ENCODE measurements around the gene RAET1E.
A peak's percentile ranks its signal among the peaks of the same experiment; 100 is the strongest.
"Not testable (repeated sequence)": the region's sequence is repeated elsewhere in the genome, so short reads cannot be mapped to it uniquely, and the experiment has no call there.

RAET1E gene

DNA sequence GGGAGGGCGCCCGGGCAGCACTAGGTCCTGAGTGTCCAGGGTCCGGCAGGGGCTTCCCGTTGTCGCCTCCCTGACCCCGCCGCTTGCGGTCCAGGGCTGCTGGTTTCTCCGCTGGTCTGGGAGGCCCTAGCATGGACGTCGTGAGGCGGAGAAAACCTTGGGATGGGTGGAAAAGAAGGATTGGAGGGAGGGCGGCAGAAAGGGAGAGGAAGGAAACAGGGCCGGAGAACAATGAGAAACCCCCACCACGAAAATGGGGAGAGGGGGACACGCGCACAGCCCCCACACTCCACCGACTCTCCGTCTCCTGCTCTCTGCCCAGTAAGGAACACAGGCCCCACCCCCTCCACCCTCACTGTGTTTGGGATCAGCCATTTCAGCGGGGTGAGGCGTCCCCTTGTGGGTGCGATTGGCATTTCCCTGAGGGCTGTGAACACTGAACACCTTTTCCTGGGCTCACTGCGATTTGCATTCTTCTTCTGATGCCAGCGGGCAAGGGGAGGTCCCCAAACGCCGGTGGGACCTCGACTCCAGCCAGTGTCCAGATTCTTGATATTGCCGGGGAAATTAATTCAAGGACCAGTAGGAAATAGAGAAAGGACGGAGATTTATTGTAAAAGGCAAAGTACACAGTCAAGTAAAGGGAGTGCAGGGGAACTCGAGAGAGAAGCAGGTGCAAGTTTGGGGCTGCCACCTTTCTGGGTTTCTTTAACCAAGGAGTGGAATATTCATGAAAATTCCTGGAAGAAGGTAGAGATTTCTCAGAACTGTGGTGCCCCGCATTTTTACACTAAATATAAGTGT, 28.3 kb upstream of the RAET1E start:
- peak; percentile 93 for DNase-seq

DNA sequence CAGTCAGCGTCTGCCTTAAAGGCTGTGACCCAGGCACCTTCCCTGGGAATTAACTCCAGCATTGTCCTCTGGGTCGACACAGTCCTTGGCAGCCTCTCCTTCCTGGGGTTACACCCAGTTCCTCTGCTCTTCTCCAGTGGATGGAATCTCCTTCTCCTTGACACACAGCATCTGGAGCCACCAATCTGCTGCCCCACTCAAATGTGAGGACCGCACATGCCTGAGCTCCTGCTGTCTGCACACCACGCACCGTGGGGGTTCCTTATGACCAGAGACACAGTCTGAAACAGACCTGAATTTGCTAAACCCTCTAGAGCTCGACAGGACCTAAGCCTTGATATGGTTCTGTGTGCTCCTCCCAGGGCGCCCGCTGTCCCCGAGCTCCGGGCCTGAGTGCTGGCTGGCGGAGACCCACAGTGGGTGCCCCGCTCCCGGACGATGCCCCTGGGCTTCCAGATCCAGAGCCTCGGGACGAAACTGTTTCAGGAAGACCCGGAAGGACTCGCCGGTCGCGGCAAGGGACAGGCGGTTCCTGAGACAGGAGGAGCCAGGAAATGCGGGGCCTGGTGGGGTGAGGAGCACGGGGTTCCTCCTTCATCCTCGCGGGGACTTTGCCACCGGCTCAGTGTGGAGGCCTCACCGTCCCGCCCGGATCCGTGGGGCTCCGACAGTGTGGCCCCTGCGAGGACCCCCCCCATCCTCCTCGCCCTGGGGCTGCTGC, 27.5 kb upstream of the RAET1E start:
- no peak for DNase-seq

DNA sequence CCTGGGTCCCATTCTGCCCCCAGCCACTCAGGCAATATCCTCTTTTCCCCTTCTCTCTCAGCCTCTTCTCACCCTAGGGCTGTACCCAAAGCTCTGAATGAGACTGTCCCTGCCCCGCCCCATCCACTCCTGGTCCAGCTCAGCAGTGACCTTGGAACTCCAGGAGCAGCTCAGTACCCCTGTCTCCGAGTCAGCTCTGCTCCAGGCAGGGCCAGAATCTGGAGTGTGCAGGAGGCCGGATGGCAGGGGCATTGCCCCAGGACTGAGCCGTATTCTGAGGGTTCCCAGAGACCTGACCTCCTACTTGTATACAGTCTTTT, 27.0 kb upstream of the RAET1E start:
- DNase-seq: no peak

DNA sequence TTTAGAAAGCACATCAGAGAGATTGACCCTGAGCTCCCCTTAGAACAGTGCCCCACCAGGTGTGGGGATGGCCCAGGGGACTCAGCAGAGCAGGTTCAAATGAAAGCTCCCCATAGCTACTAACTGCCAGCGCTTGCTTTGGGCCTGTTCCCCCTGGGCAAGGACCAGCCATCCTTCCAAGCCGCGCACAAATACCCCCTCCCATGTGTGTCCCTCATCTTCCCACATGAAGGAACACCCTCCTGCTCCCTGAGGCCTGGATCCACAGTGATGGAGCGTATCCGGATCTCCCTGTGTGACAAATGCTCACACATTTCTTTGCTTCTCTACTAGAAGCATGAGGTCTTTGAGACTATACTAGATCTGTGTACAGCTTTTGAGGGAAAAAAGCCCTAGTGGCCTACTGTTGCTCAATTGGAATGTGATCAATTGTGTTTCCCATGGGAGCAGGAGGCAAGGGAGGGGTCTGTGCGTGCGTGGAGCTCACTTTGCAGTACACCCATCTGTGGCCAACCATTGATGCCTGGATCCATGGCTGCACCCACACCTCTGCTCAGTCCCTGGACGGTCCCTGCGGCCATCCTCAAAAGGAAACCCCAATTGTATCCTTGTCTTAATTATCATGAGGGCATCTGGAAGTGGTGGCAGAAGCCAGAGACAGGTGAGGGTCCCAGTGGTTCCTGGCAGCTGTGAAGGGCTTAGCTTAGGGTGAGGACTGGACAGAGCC, 26.5 kb upstream of the RAET1E start:
- no peak for DNase-seq

DNA sequence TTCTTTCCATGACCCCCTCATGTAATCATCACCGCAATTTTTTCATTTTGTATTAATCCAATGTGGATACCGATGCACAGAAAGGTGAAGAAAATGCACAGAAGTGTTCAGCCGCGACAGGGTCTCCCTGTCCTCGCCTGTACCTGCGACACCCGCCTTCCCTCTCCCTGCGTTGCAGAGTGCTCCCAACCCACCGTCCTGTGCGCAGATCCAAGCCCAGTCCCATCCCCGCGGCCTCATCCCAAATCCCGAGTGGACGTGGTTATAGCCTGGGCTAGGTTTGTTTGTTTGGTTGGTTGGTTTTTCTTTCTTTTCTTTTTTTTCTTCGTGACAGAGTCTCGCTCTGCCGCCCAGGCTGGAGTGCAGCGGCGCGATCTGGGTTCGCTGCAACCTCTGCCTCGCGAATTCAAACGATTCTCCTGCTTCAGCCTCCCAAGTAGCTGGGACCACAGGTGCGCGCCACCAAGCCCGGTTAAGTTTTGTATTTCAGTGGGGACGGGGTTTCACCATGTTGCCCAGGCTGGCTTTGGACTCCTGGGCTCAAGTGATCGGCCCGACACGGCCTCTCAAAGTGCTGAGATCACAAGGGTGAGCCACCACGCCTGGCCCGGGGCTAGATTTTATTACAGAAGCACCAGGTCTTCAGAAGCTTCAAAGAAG, 25.5 kb upstream of the RAET1E start:
- DNase-seq: no peak

DNA sequence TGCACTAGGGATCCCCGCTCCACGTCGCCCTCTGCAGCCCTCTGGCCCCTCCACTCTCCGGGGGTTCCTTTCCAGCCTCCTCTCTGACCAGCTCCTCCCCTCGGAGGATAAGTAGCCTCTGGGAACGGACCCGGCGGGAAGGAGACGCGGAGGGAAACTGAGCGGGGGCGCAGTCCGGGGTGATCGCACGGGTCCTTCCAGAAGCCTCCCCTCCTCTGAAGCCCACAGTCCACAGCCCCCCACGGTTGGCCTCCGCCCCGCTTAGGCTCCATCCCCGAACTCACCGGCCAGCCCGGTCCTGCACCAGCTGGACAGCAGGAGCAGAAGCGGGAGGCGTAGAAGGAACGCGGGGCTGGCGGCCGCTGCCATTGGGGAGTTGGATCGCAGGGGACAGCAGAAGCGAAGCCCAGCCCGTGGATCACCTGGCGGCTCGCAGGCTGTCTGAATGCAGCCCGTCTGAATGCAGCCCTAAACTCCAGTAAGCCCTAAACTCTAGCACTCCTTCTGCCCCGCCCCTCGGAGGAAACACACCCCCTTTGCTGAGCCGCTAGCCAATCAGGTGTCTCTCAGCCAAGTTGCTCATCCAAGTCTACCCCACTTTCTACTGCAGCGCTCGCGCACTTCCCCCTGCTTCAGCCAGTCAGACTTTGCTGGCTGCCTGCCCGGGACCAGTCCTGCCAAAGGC, 24.9 kb upstream of the RAET1E start, which contains the start of gene RAET1G:
Gene RAET1G, minus strand, starts transcription at position 480 of the 685 bp plus-strand sequence. Its CDS starts 111 bp downstream, at position 369.
- DNase-seq: peak; percentile 96

DNA sequence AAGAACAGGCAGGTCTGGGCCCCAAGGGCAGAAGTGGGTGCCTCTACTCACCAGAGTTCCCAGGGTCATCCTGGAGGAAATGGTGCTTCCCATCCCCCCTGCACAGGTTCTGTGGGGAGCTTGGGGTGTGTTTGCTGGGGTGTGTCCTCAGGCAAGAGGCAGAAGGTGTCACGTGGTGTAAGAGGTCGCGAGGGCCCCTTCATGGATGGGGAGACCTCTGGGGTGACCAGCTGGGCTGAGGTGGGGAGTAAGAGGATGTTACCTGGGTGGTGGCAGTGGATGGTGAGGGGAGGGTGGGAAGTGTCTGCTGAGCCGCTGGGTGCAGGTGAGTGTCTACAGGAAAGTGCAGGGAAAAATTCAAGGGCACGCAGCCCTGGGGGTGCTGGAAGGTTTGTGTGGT, 24.2 kb upstream of the RAET1E start:
- DNase-seq: not testable (repeated sequence)

DNA sequence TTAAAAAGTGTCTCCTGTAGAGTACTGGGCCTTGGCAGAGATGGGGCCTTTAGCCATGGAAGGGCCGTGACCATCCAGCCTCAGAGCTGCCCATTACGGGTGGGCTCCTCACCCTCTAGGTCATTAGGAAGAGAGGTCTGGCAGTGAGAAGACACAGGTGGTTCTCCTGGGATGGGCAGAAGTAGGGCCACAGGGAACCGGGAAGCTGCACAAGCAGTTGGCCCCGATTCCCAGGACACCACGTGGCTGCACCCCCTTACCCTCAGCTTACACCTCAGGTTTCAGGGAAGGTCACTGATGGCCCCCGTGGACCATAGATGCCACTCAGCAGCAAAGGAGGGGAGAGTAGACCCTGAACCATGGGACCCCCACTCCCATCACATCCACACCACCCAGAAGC, 23.4 kb upstream of the RAET1E start:
- no peak for DNase-seq

DNA sequence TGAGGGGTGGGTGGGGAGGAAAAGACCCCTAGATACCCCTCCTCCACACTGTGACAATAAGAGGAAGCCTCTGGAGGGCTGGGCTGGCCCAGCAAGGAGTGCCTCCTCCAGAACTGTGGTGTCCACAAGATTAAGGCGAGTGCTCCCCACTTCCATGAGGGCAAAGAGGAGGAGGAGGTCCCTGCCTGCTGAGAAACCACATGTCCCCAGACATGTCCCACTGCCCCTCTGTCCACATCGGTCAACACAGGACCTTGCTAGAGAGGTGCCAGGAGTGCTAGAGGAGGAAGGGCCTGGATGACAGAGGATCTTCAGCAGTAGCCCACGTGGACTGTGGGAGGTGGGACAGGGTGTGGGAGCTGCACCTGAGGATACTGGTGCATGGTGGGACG, 21.9 kb upstream of the RAET1E start:
- no peak for DNase-seq

DNA sequence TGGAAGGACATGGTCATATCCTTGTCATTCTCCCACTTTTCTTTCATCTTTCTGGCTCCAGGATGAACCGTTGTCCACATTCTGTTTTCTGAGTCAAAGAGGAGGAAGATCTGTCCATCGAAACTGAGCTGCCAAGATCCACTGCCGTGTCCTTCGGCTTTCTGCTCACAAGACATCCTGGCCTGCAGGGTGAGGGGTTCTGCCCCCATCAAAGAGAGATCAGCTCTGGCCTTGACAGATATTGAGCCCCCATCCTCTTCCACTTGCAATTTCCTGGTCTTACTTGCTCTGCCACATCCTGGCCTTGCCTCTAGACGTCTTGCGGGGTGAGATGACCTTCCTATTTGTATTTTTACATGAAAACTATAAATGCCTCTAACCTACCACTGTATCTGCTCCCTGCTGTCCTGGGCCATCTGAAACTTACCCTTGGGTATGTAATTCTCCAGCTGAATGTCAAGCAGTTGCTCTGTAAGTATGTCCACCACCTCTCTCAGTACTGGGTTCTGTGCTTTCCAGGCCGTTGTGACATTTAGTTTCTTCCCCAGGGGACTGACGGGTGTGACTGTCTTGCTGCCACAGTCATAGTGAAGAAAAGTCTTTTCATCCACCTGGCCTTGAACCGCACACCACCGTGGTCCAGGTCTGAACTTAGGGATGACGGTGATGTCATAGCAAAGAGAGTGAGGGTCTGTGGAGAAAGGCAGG, 21.4 kb upstream of the RAET1E start:
- not testable (repeated sequence) for DNase-seq

DNA sequence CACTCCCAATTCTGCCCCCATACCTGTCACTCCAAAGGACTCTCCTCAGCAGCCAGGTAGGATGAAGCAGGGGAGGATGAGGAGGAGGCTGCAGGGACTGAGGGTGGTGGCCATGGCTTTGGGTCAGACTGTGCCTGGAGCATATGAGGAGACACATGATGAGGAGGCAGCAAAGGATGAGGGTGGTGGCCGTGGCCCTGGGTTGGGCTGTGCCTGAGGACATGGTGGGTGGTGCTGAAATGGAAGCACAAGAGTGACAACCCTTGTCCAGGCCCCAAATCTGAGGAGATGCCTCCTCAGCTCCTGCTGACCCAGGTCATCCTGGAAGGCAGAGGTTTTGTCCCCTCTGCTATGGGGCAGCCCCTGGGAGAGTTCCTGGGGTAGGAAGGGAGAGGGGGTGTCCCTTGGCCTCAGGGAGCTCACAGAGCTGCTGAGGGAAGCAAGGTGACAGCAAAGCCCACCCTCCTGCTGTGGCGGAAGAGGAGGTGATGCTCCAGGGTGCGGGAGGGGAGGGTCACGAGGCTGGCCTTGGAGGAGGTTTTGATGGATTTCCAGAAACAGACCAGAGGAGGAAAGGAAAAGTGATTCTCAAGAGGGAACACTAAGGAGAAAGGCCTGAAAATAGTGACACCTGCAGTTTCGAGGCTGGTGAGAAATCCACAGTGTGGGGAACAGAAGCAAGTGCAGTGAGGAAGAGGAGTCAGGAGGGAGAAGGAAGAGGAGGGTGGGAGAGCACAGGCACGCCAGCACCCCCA, 20.4 kb upstream of the RAET1E start:
- no peak for DNase-seq

DNA sequence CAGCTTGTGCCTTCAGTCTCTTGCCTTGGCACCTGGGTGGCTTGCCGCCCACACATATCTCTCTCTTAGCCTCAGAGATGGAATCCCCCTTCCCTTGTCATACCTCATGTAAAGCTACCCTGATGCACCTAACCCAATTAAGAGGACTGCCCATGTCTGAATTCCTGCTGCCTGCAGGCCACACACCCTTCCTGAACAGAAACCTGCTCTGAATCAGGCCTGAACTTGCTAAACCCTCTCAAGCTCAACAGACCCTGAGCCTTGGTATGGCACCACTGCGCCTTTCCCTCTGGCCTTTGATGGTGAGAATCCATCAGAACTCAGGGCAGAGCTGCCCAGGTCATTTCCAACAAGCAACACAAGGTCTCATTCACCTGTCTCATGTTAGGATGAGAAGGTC, 19.8 kb upstream of the RAET1E start:
- DNase-seq: no peak

DNA sequence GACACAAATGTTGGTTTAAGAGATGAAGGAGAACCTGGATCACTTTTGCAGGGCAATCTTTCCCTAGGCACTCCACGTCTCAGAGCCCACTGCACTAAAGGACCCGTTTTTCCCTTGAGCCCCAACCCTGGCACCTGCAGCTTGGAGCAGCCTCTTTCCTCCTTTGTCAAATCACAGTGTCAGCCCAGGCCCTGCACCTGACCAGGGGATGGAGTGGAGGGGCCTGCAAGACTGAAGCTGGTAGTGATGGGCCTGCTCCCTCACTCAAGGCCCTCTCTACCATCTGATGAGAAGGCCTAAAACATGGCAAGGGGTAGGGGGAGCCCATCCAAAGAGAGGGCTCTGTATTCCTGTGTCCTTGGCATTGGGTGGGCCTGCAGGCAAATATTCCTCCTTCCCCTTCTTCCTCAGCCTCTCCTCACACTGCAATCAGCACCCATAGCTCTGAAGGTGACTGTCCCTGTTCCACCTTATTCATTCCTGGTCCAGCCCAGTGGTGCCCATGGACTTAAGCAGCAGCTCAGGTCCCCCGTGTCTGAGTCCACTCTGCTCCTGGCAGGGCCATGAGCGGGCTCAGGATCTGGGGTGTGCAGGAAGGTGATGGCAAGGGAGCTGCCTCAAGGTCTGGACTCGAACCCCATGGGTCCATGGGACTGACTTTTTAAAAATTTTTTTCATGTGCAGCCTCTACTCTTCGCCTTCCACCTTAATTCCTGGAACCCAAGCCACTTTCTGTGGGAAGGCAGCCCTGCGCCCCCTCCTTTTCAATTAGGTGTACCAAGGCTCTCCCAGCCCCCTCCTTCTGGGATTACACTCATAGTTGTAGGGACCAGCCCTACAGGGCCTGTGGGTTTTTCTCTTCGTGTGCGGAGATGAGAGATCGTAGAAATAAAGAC, 18.3 kb upstream of the RAET1E start:
- DNase-seq: no peak

DNA sequence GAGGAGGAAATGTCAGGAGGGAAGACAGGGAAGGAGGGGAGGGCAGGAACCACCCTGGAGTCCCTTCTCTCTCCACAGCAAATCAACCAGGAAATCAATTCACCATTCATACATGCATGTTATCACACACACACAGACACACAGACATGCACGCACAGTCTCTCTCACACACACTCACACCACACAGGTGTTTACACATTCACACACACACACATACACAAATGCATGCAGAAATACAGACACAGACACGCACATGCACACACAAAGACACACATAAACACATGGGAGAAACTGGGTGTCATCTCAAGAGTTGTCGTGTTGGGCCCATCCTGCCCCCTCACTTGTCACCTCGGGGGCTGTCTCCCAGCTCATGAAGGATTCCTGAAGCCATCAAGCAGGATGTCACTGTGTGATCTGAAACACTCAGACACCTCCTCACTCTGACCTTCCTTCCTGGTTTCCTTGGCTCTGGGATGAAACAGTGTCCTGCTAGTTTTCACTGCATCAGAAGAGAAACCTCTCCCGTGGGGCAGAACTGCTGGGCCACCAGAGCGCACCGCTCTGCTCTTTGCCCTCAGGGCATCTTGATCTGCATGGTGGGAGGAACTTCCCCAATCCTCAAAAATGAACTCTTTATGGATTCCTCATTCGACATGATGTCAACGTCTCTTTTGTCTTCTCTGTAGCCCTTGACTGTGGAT, 15.8 kb upstream of the RAET1E start:
- no peak for DNase-seq

DNA sequence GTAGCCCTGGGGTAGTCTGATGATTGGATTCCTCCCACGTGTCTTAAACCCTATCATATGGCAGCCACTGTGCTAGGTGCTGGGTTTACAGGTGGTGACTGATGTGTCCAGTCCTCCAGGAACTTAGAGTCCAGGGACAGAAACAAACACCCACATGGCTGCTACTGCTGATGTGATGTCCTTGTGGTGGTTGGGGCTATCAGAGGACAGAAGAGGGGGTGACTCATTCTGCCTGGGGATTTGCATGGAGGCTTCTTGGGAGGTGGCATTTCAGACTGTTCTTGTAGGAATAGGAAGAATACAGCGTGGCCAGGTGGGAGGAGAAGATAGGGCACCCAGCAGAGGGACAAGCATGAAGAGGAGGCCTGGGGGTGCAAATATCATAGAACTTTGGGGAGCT, 15.2 kb upstream of the RAET1E start:
- DNase-seq: peak; percentile 44

DNA sequence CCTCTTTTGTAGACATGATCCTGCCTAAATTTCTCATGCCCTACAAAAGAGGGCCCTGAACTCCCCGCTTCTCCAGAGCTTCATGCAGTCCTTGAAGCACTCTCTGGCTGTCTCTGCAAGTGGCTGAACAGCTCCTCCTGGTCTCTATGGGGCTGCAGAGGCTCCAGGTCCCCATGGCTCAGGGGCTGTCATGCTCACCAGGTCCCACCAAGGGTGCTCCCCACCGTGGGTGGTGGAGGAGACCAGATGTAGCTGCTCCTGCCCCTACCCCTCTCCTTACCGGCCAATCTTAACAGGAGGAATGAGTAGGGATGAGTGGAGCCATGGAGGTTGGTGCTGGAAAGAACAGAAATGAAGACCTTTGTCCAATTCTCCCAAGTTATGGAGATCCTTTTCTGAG, 14.8 kb upstream of the RAET1E start:
- not testable (repeated sequence) for DNase-seq

DNA sequence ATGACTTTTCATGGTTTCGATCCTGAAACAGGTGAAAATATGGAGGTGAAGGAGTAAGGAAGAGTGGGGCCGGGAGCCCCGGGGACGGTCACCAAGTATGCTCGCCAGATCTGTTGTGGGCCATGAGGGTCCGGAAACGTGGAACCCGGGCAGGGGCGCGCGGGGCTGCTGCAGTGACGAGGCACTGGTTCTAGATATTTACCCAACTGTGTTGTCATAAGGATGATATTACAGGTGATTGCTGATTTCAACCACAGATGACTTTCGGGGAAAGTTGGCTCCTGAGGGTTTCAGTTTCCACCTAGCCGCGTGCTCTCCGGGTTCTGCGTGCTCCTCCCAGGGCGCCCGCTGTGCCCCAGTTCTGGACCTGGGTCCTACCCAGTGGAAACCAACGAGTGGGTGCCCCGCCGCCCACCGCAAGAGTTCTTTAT, 12.8 kb upstream of the RAET1E start:
- DNase-seq: no peak

DNA sequence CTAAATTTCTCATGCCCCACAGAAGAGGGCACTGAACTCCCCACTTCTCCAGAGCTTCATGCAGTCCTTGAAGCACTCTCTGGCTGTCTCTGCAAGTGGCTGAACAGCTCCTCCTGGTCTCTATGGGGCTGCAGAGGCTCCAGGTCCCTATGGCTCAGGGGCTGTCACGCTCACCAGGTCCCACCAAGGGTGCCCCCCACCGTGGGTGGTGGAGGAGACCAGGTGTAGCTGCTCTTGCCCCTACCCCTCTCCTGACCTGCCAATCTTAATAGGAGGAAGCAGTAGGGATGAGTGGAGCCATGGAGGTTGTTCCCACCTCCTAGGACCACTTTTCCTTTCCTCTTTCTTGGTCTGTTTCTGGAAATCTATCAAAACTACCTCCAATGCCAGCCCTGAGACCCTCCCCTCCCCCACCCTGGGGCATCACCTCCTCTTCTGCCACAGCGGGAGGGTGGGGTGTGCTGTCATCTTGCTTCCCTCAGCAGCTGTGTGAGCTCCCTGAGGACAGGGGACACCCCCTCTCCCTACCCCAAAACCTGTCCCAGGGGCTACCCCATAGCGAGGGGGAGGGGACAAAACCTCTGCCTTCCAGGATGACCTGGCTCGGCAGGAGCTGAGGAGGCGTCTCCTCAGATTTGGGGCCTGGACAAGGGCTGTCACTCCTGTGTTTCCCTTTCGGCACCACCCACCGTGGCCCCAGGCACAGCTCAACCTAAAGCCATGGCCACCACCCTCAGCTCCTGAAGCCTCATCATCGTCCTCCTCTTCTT, 12.0 kb upstream of the RAET1E start:
- no peak for DNase-seq

DNA sequence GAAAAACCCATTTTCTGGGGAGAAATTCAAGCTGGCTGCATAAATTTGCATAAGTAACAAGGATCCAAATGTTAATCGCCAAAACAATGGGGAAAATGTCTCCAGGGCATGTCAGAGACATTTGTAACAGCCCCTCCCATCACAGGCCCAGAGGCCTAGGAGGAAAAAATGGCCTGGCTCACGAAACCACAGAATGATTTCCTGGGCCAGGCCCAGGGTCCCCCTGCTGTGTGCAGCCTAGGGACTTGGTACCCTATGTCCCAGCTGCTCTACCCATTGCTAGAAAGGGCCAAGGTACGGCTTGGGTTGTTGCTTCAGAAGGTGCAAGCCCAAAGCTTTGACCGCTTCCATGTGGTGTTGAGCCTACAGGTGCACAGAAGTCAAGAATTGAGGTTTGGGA, 10.6 kb upstream of the RAET1E start:
- DNase-seq: not testable (repeated sequence)

All from hematopoietic multipotent progenitor cell treated with erythropoietin and hydrocortisone succinate and interleukin-3 and kit ligand, for 6 days (in vitro differentiated cells).